Osteoblast (primary cell): ENCODE measurements around the gene CGREF1. TPM values are rescaled to one million over a fixed set of nuclear protein-coding genes. Genes with fewer than 3 reads are reported as not detected.
"Not testable (repeated sequence)": the region's sequence is repeated elsewhere in the genome, so short reads cannot be mapped to it uniquely, and the experiment has no call there.

Experiments
- DNase-seq: peaks from one replicate; pipeline ENCODE4 v3.0.0; 2011; ENCODE audit warnings: low spot score, mixed read lengths; ENCODE audit not compliant: insufficient read length; ENCODE audit errors: missing footprints
- H2AFZ ChIP-seq: 2 replicates; pipeline ENCODE4 v1.6.0; 2011; ENCODE audit warnings: mild to moderate bottlenecking, low read length
- H3K27ac ChIP-seq: 2 replicates; pipeline ENCODE4 v1.5.1; 2011; ENCODE audit warnings: mild to moderate bottlenecking, low read depth, low read length, moderate library complexity
- H3K27me3 ChIP-seq: 2 replicates; pipeline ENCODE4 v1.6.0; 2012; ENCODE audit warnings: mild to moderate bottlenecking, control low read depth, inconsistent platforms, low read length, moderate library complexity; ENCODE audit not compliant: insufficient read depth
- H3K36me3 ChIP-seq: 2 replicates; pipeline ENCODE4 v1.5.1; 2011; ENCODE audit warnings: mild to moderate bottlenecking, low read length, control low read depth, moderate library complexity; ENCODE audit not compliant: insufficient read depth
- H3K4me1 ChIP-seq: 2 replicates; pipeline ENCODE4 v1.5.1; 2011; ENCODE audit warnings: mild to moderate bottlenecking, low read length, control low read depth, moderate library complexity; ENCODE audit not compliant: insufficient read depth
- H3K4me2 ChIP-seq: 2 replicates; pipeline ENCODE4 v1.6.0; 2011; ENCODE audit warnings: mild to moderate bottlenecking, low read length; ENCODE audit not compliant: insufficient read depth
- H3K4me3 ChIP-seq: fragments of 200-600 bp; sonication (generic); 3 replicates; pipeline ENCODE4 v1.5.1; 2012; ENCODE audit warnings: mild to moderate bottlenecking, low read length, inconsistent platforms; ENCODE audit not compliant: insufficient read depth
- H3K79me2 ChIP-seq: 2 replicates; pipeline ENCODE4 v1.6.0; 2012; ENCODE audit warnings: mild to moderate bottlenecking, low read length, control low read depth, inconsistent platforms; ENCODE audit not compliant: insufficient read depth
- H3K9me3 ChIP-seq: 2 replicates; pipeline ENCODE4 v1.5.1; 2011; ENCODE audit warnings: low read depth, low read length, control low read depth
- H4K20me1 ChIP-seq: 2 replicates; pipeline ENCODE4 v1.6.0; 2012; ENCODE audit warnings: mild to moderate bottlenecking, low read length, control low read depth; ENCODE audit not compliant: insufficient read depth
- total RNA-seq: library from RNA; depleted of rRNA; stranded (reverse); fragments of >200 nt; gene quantifications from 2 replicates; pipeline ENCODE4 v1.2.3, GENCODE V29; 2012
- TF ChIP-seq, protein P1 (sequence below): IDR thresholded peaks from 2 replicates; pipeline ENCODE4 v1.5.1; 2011; ENCODE audit warnings: mild to moderate bottlenecking, low read depth, low read length, moderate library complexity; ENCODE audit errors: extremely low read depth

CGREF1 gene
- total RNA-seq, 1 donor = 14.5 TPM

GRCh38 chr2:27125104-27125503 lies 6.2 kb upstream of the CGREF1 start:
- H3K36me3 ChIP-seq = peaks cover 9% of the 10 kb centered on the region
- H3K27ac ChIP-seq = no peak overlapping the region
- peaks cover 3% of the 10 kb centered on the region for H3K4me1 ChIP-seq
- no peaks in the 10 kb centered on the region for H3K79me2 ChIP-seq
- TF ChIP-seq, protein P1, sequence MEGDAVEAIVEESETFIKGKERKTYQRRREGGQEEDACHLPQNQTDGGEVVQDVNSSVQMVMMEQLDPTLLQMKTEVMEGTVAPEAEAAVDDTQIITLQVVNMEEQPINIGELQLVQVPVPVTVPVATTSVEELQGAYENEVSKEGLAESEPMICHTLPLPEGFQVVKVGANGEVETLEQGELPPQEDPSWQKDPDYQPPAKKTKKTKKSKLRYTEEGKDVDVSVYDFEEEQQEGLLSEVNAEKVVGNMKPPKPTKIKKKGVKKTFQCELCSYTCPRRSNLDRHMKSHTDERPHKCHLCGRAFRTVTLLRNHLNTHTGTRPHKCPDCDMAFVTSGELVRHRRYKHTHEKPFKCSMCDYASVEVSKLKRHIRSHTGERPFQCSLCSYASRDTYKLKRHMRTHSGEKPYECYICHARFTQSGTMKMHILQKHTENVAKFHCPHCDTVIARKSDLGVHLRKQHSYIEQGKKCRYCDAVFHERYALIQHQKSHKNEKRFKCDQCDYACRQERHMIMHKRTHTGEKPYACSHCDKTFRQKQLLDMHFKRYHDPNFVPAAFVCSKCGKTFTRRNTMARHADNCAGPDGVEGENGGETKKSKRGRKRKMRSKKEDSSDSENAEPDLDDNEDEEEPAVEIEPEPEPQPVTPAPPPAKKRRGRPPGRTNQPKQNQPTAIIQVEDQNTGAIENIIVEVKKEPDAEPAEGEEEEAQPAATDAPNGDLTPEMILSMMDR = no peak
- no peak overlapping the region for H2AFZ ChIP-seq
- H3K9me3 ChIP-seq = no peaks in the 10 kb centered on the region
- no peak for DNase-seq
- H3K27me3 ChIP-seq = peaks cover 23% of the 10 kb centered on the region
- H3K4me2 ChIP-seq = no peak overlapping the region
- H3K4me3 ChIP-seq = no peak overlapping the region
- no peaks in the 10 kb centered on the region for H4K20me1 ChIP-seq

- H2AFZ ChIP-seq = peak within 1 kb of the TSS; percentile 90
- H3K79me2 ChIP-seq = no peaks in the 10 kb centered on the region
- peak within 1 kb of the TSS; percentile 76 for H3K4me2 ChIP-seq
- H3K4me3 ChIP-seq = peak within 1 kb of the TSS; percentile 73
- peaks cover 33% of the 10 kb centered on the region for H3K27me3 ChIP-seq
- peaks cover 3% of the 10 kb centered on the region for H3K4me1 ChIP-seq
- H3K27ac ChIP-seq = no peak within 1 kb of the TSS
- TF ChIP-seq, protein P1 = no peak
- H4K20me1 ChIP-seq = no peaks in the 10 kb centered on the region
- no peaks in the 10 kb centered on the region for H3K36me3 ChIP-seq
- no peaks in the 10 kb centered on the region for H3K9me3 ChIP-seq
- DNase-seq = peak; percentile 95
These were observed 4.6 kb upstream of the CGREF1 start, which contains the start of gene ABHD1 for GRCh38 chr2:27123302-27124150. Gene ABHD1, plus strand, starts transcription at chr2:27123815. Its CDS starts 134 bp downstream, at chr2:27123949.

DNA sequence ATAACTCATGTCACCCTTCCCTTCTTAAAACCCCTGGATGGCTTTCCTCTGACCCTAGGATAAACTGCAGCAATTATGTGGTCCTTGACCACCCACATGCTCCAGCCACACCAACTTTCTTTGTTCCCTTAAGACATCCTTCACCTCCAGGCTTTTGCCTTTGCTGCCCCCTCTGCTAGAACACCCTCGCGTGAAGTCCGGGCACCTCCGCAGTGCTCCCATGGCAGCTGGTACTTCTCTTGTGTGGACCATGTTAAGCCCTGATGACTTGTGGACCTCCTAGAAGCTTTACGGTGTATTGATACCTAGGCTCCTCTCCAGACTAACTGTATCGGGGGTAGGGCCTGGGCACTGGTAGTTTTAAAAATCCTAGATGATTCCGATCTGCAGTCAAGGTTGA lies 3.9 kb upstream of the CGREF1 start:
- Histone ChIP-seq H3K36me3 (no peaks in the 10 kb centered on the region), H3K79me2 (no peaks in the 10 kb centered on the region), H3K27ac (no peak overlapping the region), H3K9me3 (no peaks in the 10 kb centered on the region), H3K27me3 (peaks cover 40% of the 10 kb centered on the region), H3K4me1 (peaks cover 3% of the 10 kb centered on the region), H4K20me1 (no peaks in the 10 kb centered on the region), H2AFZ (no peak overlapping the region), H3K4me3 (no peak overlapping the region), H3K4me2 (no peak overlapping the region)
- TF ChIP-seq, protein P1 = no peak
- DNase-seq = no peak

- Histone ChIP-seq H3K36me3 (no peaks in the 10 kb centered on the region), H3K9me3 (no peaks in the 10 kb centered on the region), H3K4me2 (no peak overlapping the region), H3K4me1 (peaks cover 3% of the 10 kb centered on the region), H3K27ac (no peak overlapping the region), H2AFZ (no peak overlapping the region), H3K4me3 (no peak overlapping the region), H3K79me2 (no peaks in the 10 kb centered on the region), H4K20me1 (no peaks in the 10 kb centered on the region), H3K27me3 (peaks cover 40% of the 10 kb centered on the region)
- DNase-seq = no peak
- TF ChIP-seq, protein P1 = no peak
These were observed 3.0 kb upstream of the CGREF1 start for GRCh38 chr2:27121906-27122305.

DNA sequence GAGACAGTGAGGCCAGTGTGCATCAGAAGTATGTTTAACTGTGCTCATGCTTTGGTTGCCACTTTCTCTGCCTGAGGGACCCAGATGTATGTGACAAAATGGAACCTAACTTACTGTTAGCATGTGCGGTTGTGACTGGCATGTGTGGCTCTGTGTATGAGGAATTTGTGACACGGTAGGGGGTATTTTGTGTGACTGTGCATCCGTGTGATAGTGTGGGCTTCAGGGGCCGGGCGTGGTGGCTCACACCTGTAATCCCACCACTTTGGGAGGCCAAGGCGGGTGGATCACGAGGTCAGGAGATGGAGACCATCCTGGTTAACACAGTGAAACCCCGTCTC lies 372 bp upstream of the CGREF1 start:
- not testable (repeated sequence) for H4K20me1 ChIP-seq, H3K36me3 ChIP-seq, H3K79me2 ChIP-seq, H3K9me3 ChIP-seq, H3K4me1 ChIP-seq, H3K27ac ChIP-seq, DNase-seq
- peaks cover 43% of the 10 kb centered on the region for H3K27me3 ChIP-seq
- H2AFZ ChIP-seq = peak overlapping the region; percentile 65
- H3K4me3 ChIP-seq = peak overlapping the region; percentile 70
- H3K4me2 ChIP-seq = peak overlapping the region; percentile 91
